ENCODE measurements around the gene LRTM2. TPM values are rescaled to one million over a fixed set of nuclear protein-coding genes. Genes with fewer than 3 reads are reported as not detected.

The LRTM2 gene
- polyA plus RNA-seq, 1 donor (not counting 4 experiments of a cell fraction or from before 2014, with no cell fraction given), result not detected

DNA sequence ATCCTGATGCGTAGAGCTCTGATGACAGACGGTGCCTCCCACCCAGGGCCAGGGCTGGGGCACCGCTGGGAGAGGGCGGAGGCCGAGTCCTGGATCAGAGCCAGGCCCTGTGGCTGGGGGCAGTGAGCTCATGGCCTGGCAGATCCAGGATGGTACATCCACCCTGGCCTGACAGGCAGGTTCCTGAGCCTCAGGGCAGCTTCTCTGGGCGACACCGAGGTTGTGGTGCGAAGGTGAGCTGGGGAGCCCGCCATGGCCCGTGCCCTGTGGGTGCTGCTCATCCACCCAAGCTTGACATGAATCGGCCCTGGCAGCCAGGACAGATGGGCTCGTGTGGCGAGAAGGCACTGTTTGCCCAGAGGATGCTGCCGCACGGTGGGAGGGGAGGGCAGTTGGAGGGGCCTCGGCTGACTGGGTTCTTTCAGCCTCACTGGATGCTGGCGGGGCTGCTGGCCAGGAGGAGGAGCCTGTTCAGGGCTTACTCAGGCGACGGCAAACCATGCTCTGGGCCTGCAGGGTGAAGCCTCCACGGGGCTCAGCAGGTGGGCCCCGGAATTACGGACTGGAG is 16.6 kb downstream of the LRTM2 start:
- no peaks in the 10 kb centered on the region for H4K20me1 ChIP-seq (ENCODE audit: control insufficient read depth, extremely low read depth, insufficient read depth, low read length)
- no peak overlapping the region for H3K4me2 ChIP-seq (ENCODE audit: control insufficient read depth, extremely low read depth, insufficient read depth, low read depth, low read length)
- no peak overlapping the region for H3K27ac ChIP-seq (ENCODE audit: control insufficient read depth, insufficient read depth, low read length)
- H3K36me3 ChIP-seq (ENCODE audit: control insufficient read depth in 2 of 2, extremely low read depth in 1 of 2, insufficient read depth in 2 of 2, low read length in 2 of 2), result no peaks in the 10 kb centered on the region
- H3K79me2 ChIP-seq (ENCODE audit: control insufficient read depth, insufficient read depth, low read length), result no peaks in the 10 kb centered on the region
- no peaks in the 10 kb centered on the region for H3K9me3 ChIP-seq (ENCODE audit: control insufficient read depth, low read depth, low read length)
- dilution Hi-C loops (cut with MboI; ENCODE audit: extremely low pct_ligation_motif_present, low sequenced_read_pairs), result no loop called here
- no peak for TF ChIP-seq EZH2 (IDR thresholded peaks at IDR 0.05; ENCODE audit: low read length)
- TF ChIP-seq, protein P1, sequence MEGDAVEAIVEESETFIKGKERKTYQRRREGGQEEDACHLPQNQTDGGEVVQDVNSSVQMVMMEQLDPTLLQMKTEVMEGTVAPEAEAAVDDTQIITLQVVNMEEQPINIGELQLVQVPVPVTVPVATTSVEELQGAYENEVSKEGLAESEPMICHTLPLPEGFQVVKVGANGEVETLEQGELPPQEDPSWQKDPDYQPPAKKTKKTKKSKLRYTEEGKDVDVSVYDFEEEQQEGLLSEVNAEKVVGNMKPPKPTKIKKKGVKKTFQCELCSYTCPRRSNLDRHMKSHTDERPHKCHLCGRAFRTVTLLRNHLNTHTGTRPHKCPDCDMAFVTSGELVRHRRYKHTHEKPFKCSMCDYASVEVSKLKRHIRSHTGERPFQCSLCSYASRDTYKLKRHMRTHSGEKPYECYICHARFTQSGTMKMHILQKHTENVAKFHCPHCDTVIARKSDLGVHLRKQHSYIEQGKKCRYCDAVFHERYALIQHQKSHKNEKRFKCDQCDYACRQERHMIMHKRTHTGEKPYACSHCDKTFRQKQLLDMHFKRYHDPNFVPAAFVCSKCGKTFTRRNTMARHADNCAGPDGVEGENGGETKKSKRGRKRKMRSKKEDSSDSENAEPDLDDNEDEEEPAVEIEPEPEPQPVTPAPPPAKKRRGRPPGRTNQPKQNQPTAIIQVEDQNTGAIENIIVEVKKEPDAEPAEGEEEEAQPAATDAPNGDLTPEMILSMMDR (optimal IDR thresholded peaks at IDR 0.05 in 1 of 3, IDR thresholded peaks at IDR 0.05 in 1 of 3, conservative IDR thresholded peaks at IDR 0.05 in 1 of 3; ENCODE audit: extremely low read depth in 1 of 3, insufficient read depth in 2 of 3, low read length in 3 of 3), result no peak
- FAIRE-seq (no peak), DNase-seq (ENCODE audit: low read depth, low spot score) (no peak)
- no peaks in the 10 kb centered on the region for H3K4me1 ChIP-seq (ENCODE audit: control insufficient read depth, extremely low read depth, insufficient read depth, low read length)
- no peak overlapping the region for H2AFZ ChIP-seq (ENCODE audit: control insufficient read depth, low read length)
- H3K9ac ChIP-seq (ENCODE audit: control insufficient read depth, extremely low read depth, insufficient read depth, low read length), result no peak overlapping the region
- H3K27me3 ChIP-seq (ENCODE audit: control insufficient read depth, extremely low read depth, insufficient read depth, low read length), result peaks cover 15% of the 10 kb centered on the region
- no peak overlapping the region for H3K4me3 ChIP-seq (ENCODE audit: control insufficient read depth in 2 of 3, extremely low read depth in 1 of 3, insufficient read depth in 2 of 3, low read depth in 1 of 3, low read length in 3 of 3)
- no peaks in the 10 kb centered on the region for H3K9me1 ChIP-seq (ENCODE audit: control insufficient read depth, extremely low read depth, insufficient read depth, low read length)

DNA sequence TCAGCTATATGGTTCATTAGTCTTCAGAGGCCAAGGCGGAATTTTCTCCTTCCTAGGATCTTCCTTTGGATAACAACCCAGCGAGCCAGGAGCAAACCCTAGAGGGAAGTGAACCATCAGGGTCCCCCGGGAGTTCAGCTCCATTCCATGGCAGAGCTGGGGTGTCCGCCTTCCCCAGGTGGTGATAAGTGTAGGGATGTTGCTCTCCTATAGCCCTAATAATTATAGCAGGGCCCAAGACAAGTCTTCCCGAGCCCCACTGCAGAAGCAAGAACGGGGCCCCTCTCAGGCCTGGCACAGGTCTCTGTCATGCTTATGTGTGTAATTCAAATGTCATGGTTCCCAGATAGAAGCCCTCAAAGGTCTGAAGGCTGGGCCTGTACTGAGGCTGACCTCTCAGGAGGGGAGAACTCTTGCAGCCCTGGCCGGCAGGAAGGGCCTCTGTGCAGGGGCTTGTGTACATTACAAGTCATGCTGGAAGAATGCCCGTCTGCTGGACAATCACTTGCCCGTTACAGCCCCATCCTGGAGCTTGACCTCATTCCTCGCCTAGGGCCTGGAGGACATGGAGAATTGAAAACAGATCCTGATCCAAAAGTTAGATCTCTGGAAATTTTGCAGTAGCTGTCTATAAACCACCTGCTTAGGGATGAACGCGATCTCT is 17.3 kb downstream of the LRTM2 start:
- H3K27me3 ChIP-seq (ENCODE audit: control insufficient read depth, extremely low read depth, insufficient read depth, low read length), result peaks cover 13% of the 10 kb centered on the region
- FAIRE-seq, result no peak
- no peak overlapping the region for H3K4me2 ChIP-seq (ENCODE audit: control insufficient read depth, extremely low read depth, insufficient read depth, low read depth, low read length)

More for the DNA sequence above, 17.3 kb downstream of the LRTM2 start:
- Histone ChIP-seq H3K27ac (ENCODE audit: control insufficient read depth, insufficient read depth, low read length) (no peak overlapping the region), H3K9me1 (ENCODE audit: control insufficient read depth, extremely low read depth, insufficient read depth, low read length) (no peaks in the 10 kb centered on the region), H3K79me2 (ENCODE audit: control insufficient read depth, insufficient read depth, low read length) (no peaks in the 10 kb centered on the region), H4K20me1 (ENCODE audit: control insufficient read depth, extremely low read depth, insufficient read depth, low read length) (no peaks in the 10 kb centered on the region), H3K9me3 (ENCODE audit: control insufficient read depth, low read depth, low read length) (no peaks in the 10 kb centered on the region), H3K4me1 (ENCODE audit: control insufficient read depth, extremely low read depth, insufficient read depth, low read length) (no peaks in the 10 kb centered on the region), H2AFZ (ENCODE audit: control insufficient read depth, low read length) (no peak overlapping the region), H3K4me3 (ENCODE audit: control insufficient read depth in 2 of 3, extremely low read depth in 1 of 3, insufficient read depth in 2 of 3, low read depth in 1 of 3, low read length in 3 of 3) (no peak overlapping the region), H3K9ac (ENCODE audit: control insufficient read depth, extremely low read depth, insufficient read depth, low read length) (no peak overlapping the region), H3K36me3 (ENCODE audit: control insufficient read depth in 2 of 2, extremely low read depth in 1 of 2, insufficient read depth in 2 of 2, low read length in 2 of 2) (no peaks in the 10 kb centered on the region)
- TF ChIP-seq EZH2 (IDR thresholded peaks at IDR 0.05; ENCODE audit: low read length), result no peak
- TF ChIP-seq, protein P1 (optimal IDR thresholded peaks at IDR 0.05 in 1 of 3, IDR thresholded peaks at IDR 0.05 in 1 of 3, conservative IDR thresholded peaks at IDR 0.05 in 1 of 3; ENCODE audit: extremely low read depth in 1 of 3, insufficient read depth in 2 of 3, low read length in 3 of 3), result no peak
- dilution Hi-C loops (cut with MboI; ENCODE audit: extremely low pct_ligation_motif_present, low sequenced_read_pairs), result no loop called here
- DNase-seq (ENCODE audit: low read depth, low spot score), result no peak
